Measurements from ENCODE around the gene NDUFS5. TPM values are rescaled to one million over a fixed set of nuclear protein-coding genes. Genes with fewer than 3 reads are reported as not detected.

Gene NDUFS5
- total RNA-seq, 1 experiment from 2014 or later = 367 TPM

DNA sequence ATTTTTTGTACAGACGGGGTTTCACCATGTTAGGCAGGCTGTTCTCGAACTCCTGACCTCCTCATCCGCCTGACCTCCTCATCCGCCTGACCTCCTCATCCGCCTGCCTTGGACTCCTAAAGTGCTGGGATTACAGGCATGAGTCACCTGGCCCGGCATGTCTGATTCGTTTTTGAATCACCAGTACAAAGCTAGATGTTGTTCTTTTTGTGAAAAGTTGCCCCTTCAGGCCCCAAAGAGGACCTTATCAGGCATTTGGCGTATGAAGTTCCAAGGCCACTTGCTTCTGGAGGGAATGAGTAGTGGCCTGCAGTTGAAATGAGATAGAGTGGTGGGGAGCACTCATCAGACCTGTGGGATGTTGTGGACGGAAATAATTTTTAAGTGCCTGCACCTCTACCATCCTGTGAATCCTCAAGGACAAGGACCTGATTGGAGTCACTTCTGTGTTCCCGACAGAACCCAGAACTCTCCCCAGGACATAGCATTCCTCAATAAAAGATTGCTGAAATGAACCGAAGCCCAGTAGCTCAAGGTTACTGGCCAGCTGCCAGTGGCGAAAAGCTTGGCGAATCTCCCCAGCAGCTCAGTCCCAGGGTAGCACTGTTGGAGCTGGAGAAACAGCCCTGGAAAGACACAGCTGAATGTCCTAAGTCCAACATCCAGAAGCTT lies 50.1 kb downstream of the NDUFS5 start:
- H3K4me3 Mint-ChIP-seq = no peak overlapping the region
- Histone ChIP-seq H3K23me2 (ENCODE audit: insufficient read length, low read depth, low read length, poor library complexity, severe bottlenecking) (no peaks in the 10 kb centered on the region), H4K5ac (ENCODE audit: insufficient read length, low read depth, low read length) (no peak overlapping the region), H3K27ac (ENCODE audit: insufficient read length, low read depth, low read length) (no peak overlapping the region), H3K9me3 (ENCODE audit: control insufficient read depth, low read depth, low read length) (no peaks in the 10 kb centered on the region), H2BK12ac (ENCODE audit: insufficient read length, low read depth, low read length) (no peak overlapping the region), H2BK120ac (ENCODE audit: low read depth, low read length, poor library complexity, severe bottlenecking) (no peak overlapping the region), H2AFZ (ENCODE audit: low read length) (no peak overlapping the region), H4K8ac (replicated peaks; ENCODE audit: insufficient read length, low read depth, low read length) (no peak overlapping the region), H3K18ac (ENCODE audit: insufficient read length, low read depth, low read length) (no peak overlapping the region), H3K4me1 (ENCODE audit: insufficient read depth, low read length) (no peaks in the 10 kb centered on the region), H3K79me2 (ENCODE audit: insufficient read depth, low read length) (no peaks in the 10 kb centered on the region), H2BK5ac (ENCODE audit: insufficient read length, low read length) (no peak overlapping the region), H3K79me1 (ENCODE audit: insufficient read depth, low read depth, low read length, poor library complexity, severe bottlenecking) (no peaks in the 10 kb centered on the region), H3T11ph (ENCODE audit: low read length) (no peak overlapping the region), H4K20me1 (ENCODE audit: control insufficient read depth, insufficient read depth, insufficient read length) (no peaks in the 10 kb centered on the region), H3K9ac (ENCODE audit: extremely low read depth, insufficient read length, low read length) (no peak overlapping the region), H4K91ac (ENCODE audit: insufficient read length, low read depth, low read length) (no peak overlapping the region), H3K14ac (ENCODE audit: insufficient read depth, low read length) (no peak overlapping the region), H3K4me2 (ENCODE audit: insufficient read depth, insufficient read length, low read length) (no peak overlapping the region), H2BK20ac (ENCODE audit: low read depth, low read length, poor library complexity, severe bottlenecking) (no peak overlapping the region), H2BK15ac (ENCODE audit: low read depth, low read length) (no peak overlapping the region), H3K56ac (ENCODE audit: insufficient read length, low read depth, low read length) (no peak overlapping the region), H3K4ac (ENCODE audit: low read depth, low read length) (no peak overlapping the region), H3K23ac (ENCODE audit: insufficient read length, low read depth, low read length) (no peak overlapping the region), H3K27me3 (ENCODE audit: insufficient read depth, low read length) (peaks cover 1% of the 10 kb centered on the region; the same call in 1 of the 2 replicates), H2AK5ac (ENCODE audit: insufficient read length, low read length) (no peak overlapping the region)
- H3K27me3 Mint-ChIP-seq (ENCODE audit: low read depth) = peaks cover 23% of the 10 kb centered on the region
- H3K9me3 Mint-ChIP-seq = peaks cover 9% of the 10 kb centered on the region in 2 experiments; a peak in 4 of 5 replicates
- WGBS (ENCODE audit: extremely low coverage, insufficient read length, low lambda C conversion rate) = no CpG with 5 or more reads among the region's 13 CpGs
- no peak for DNase-seq
- TF ChIP-seq, protein P1, sequence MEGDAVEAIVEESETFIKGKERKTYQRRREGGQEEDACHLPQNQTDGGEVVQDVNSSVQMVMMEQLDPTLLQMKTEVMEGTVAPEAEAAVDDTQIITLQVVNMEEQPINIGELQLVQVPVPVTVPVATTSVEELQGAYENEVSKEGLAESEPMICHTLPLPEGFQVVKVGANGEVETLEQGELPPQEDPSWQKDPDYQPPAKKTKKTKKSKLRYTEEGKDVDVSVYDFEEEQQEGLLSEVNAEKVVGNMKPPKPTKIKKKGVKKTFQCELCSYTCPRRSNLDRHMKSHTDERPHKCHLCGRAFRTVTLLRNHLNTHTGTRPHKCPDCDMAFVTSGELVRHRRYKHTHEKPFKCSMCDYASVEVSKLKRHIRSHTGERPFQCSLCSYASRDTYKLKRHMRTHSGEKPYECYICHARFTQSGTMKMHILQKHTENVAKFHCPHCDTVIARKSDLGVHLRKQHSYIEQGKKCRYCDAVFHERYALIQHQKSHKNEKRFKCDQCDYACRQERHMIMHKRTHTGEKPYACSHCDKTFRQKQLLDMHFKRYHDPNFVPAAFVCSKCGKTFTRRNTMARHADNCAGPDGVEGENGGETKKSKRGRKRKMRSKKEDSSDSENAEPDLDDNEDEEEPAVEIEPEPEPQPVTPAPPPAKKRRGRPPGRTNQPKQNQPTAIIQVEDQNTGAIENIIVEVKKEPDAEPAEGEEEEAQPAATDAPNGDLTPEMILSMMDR (conservative IDR thresholded peaks at IDR 0.05) = no peak
- peaks cover 3 to 4% of the 10 kb centered on the region in 2 experiments; a peak in 2 of 4 replicates for H3K4me1 Mint-ChIP-seq
- H3K36me3 Mint-ChIP-seq (ENCODE audit: insufficient read depth in 1 of 3, low read depth in 3 of 3) = no peaks in the 10 kb centered on the region; a peak in 3 of 7 replicates
- no peak overlapping the region; a peak in 1 of 7 replicates for H3K27ac Mint-ChIP-seq

Data from H9 (cell line).